Measurements from ENCODE around the gene IGLL5. TPM values are rescaled to one million over a fixed set of nuclear protein-coding genes. Genes with fewer than 3 reads are reported as not detected.

IGLL5 gene
- total RNA-seq, 1 donor from 2014 or later: not detected

DNA sequence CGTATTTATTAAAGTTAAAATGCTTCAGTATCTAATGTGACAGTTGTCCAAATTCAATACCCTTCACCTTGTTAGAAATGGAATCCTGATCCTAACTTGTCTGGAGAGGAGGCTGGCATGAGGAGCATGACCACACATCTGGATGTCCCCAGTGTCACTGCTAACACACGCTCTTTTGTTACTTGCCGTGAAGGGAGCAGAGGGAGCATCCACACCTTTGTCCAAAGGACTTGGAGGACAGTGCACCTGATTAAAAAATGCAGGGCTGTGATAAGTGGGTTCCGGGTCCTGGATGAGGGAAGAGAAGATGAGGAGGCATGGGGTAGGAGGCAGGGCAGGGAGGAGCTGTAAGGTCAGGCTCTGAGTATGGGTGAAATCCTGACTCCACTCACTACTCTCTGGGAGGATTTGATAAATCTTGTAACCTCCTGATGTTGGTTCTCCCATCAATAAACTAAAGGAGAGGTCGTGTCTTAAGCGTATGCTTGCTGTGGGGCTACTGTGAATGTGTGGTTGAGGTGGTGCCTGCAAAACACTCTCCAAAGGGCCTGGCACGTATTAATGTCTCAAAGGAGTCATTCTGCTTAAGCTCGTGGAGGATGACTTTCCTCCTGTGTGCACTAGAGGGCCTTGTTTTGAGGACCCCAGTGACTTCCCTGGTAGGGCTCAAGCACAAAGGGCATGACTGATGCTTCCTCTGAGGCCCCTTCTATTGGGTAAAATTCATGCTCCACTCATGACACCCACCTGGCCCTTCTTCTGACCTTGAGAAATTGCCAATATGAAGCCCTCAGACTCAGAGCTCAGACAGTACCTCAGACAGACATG lies 16.8 kb upstream of the IGLL5 start:
- Mint-ChIP-seq H3K4me3 (ENCODE audit: low read depth) (no peak overlapping the region), H3K4me1 (ENCODE audit: low read depth) (no peaks in the 10 kb centered on the region), H3K9me3 (ENCODE audit: low read depth) (no peaks in the 10 kb centered on the region), H3K27ac (no peak overlapping the region), H3K36me3 (ENCODE audit: insufficient read depth) (no peaks in the 10 kb centered on the region), H3K27me3 (peaks cover 36% of the 10 kb centered on the region)
- TF ChIP-seq, protein P1, sequence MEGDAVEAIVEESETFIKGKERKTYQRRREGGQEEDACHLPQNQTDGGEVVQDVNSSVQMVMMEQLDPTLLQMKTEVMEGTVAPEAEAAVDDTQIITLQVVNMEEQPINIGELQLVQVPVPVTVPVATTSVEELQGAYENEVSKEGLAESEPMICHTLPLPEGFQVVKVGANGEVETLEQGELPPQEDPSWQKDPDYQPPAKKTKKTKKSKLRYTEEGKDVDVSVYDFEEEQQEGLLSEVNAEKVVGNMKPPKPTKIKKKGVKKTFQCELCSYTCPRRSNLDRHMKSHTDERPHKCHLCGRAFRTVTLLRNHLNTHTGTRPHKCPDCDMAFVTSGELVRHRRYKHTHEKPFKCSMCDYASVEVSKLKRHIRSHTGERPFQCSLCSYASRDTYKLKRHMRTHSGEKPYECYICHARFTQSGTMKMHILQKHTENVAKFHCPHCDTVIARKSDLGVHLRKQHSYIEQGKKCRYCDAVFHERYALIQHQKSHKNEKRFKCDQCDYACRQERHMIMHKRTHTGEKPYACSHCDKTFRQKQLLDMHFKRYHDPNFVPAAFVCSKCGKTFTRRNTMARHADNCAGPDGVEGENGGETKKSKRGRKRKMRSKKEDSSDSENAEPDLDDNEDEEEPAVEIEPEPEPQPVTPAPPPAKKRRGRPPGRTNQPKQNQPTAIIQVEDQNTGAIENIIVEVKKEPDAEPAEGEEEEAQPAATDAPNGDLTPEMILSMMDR (IDR thresholded peaks at IDR 0.05; ENCODE audit: unreplicated experiment): peak; percentile 29
- no peak for DNase-seq (ENCODE audit: low spot score, unreplicated experiment)

DNA sequence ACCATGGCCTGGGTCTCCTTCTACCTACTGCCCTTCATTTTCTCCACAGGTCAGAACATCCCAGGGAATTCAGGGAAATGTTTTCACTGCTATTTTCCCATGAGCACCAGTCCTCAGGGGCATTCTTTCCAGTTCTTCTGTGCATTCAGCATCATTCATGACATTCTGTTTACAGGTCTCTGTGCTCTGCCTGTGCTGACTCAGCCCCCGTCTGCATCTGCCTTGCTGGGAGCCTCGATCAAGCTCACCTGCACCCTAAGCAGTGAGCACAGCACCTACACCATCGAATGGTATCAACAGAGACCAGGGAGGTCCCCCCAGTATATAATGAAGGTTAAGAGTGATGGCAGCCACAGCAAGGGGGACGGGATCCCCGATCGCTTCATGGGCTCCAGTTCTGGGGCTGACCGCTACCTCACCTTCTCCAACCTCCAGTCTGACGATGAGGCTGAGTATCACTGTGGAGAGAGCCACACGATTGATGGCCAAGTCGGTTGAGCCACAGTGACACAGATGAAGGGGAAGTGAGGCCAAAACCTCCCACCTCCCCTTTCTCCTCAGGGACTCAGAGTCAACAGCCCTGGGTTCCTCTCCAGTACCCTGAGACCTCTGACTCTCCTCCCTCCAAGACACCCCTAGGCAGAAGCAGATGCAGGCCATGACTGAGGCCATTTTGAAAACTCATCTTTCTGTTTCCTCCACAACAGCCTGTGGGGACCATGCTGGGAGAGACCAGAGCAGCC lies 15.9 kb upstream of the IGLL5 start:
- H3K27me3 Mint-ChIP-seq: peaks cover 28% of the 10 kb centered on the region
- TF ChIP-seq, protein P1 (IDR thresholded peaks at IDR 0.05; ENCODE audit: unreplicated experiment): no peak
- DNase-seq (ENCODE audit: low spot score, unreplicated experiment): no peak

DNA sequence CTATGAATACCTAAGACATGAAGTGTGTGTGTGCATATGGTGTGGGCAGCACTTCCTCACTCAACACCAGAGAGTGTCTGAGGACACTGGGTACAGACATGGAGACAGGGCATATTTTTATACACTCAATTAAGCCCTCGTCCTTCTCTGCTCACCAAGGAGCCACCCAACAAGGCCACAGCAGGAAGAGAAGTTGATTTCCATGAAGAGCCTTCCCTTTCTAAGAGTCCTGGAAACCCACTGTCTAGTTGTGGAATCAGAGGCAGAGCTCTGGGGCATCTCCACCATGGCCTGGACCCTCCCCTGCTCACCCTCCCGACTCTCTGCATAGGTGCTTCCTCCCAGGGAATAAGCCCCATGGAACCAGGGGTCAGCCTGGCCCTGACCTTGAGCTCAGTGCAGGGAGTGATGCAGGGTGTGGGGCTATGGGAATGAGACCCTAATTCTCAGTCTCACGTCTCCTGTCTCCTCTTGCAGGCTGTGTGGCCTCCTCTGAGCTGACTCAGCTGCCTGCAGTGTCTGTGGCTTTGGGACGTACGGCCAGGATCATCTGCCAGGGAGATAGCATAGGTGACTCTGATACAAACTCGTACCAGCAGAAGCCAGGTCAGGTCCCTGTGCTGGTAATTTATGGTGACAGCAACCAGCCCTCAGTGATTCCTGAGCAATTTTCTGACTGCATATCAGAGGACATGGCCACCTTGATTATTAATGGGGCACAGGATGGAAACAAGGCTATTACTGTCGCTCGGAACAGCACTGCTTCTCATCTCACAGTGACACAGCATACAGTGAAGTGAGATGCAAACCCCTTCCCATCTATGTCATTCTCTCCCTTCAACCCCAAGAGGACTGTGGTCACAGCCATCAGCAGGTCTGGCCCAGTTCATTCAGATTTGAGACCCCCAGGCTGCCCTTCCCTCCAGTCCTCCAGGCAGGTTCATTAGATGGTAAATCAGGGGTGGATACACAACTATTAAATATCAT lies 14.6 kb upstream of the IGLL5 start:
- TF ChIP-seq, protein P1 (IDR thresholded peaks at IDR 0.05; ENCODE audit: unreplicated experiment): no peak
- H3K4me3 Mint-ChIP-seq (ENCODE audit: low read depth): no peak overlapping the region
- H3K36me3 Mint-ChIP-seq (ENCODE audit: insufficient read depth): no peaks in the 10 kb centered on the region
- H3K27me3 Mint-ChIP-seq: peaks cover 15% of the 10 kb centered on the region
- DNase-seq (ENCODE audit: low spot score, unreplicated experiment): no peak
- H3K27ac Mint-ChIP-seq: no peak overlapping the region
- H3K9me3 Mint-ChIP-seq (ENCODE audit: low read depth): no peaks in the 10 kb centered on the region
- no peaks in the 10 kb centered on the region for H3K4me1 Mint-ChIP-seq (ENCODE audit: low read depth)

More for the DNA sequence above, 15.9 kb upstream of the IGLL5 start:
- H3K27ac Mint-ChIP-seq: no peak overlapping the region
- H3K36me3 Mint-ChIP-seq (ENCODE audit: insufficient read depth): no peaks in the 10 kb centered on the region
- no peaks in the 10 kb centered on the region for H3K9me3 Mint-ChIP-seq (ENCODE audit: low read depth)
- H3K4me1 Mint-ChIP-seq (ENCODE audit: low read depth): no peaks in the 10 kb centered on the region
- no peak overlapping the region for H3K4me3 Mint-ChIP-seq (ENCODE audit: low read depth)

DNA sequence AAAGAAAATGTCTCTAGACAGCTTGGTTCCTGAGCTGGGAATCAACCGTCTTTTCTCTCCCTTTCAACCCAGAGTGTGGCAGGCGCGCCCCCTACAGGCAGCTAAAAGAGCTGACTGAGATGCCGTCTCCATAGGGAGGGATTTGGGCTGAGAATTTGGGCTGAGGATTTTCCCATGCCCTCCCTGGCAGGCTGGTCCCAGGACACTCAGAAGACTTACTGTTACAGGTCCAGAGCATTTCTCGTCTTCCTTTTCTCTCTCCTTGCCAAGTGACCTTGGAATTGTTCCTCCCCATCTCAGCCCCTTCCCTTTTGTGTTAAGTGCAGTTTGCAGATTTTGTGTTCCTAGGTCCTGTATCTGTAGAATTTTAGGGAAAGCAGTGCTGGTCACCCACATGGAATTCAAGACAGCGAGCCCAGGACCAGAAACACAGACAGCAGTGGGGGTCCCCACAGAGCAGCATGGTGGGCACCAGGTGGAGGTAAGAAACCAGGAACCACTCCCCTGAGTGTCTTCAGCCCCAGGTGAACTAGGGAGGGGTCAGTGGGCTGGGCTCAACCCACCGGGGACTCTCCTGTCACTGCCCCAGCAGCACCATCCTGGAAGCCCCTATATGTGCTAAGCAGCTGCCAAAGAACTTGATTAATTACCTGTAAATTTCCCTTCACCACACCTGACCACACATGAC lies 9.9 kb upstream of the IGLL5 start:
- TF ChIP-seq, protein P1 (IDR thresholded peaks at IDR 0.05; ENCODE audit: unreplicated experiment): peak; percentile 88
- H3K4me3 Mint-ChIP-seq (ENCODE audit: low read depth): no peak overlapping the region
- H3K4me1 Mint-ChIP-seq (ENCODE audit: low read depth): peaks cover 1% of the 10 kb centered on the region
- H3K27ac Mint-ChIP-seq: no peak overlapping the region
- peak; percentile 57 for DNase-seq (ENCODE audit: low spot score, unreplicated experiment)
- H3K27me3 Mint-ChIP-seq: peaks cover under 1% of the 10 kb centered on the region
- H3K9me3 Mint-ChIP-seq (ENCODE audit: low read depth): no peaks in the 10 kb centered on the region
- H3K36me3 Mint-ChIP-seq (ENCODE audit: insufficient read depth): no peaks in the 10 kb centered on the region

Data from progenitor cell of endocrine pancreas (in vitro differentiated cells).